HG03196 (cell line): ENCODE results near the gene WDR82.

Experiments used
- ATAC-seq: cut with Tn5 transposase; IDR thresholded peaks from one replicate; pipeline ENCODE4 v1.9.1; 2021; ENCODE audit not compliant: unreplicated experiment

Gene WDR82

DNA sequence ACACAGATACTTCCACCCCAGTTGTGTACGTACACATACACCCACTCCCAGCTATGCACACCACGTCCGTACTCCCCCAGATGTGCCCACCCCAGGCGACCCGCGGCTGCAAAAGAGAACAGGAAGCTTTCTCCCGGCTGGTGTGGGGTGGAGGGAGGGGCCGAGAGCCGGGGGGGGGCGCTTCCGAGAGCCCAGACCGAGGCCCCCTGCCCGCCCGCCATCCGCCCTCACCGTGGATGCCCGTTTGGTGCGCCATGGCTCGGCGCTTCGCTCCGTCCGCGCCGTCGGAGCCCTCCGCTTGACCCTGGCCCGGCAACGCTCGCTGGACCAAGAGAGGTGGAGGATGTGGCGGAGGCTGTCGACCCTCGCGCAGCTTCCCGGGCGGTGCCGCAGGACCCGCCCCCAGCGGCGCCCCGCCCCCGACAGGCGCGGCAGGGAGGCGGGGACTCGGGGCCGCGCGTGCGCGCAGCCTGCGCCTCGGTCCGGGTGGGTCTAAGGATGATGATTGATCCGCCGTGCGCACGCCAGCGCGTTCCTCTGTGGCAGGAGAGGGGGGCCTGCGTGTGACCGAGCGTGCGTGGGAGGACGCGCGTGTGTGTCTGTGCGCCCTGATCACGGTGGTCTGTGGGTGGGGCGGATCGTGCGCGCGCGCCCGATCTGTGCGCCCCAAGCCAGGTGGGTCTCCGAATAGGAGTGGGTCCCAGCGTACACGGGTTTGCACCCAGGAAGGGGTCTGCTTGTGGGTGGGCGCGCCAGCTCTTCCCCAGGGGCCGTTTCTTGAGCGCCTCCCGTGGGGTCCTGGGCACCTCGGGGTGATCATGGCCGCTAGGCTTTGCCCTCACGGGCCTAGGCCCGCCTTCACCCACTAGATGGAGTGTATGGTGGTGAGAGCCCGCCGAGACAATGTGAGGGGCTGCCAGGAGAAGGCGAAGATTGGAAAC lies 39.4 kb downstream of the WDR82 start, which contains the start of gene TWF2:
TSS of gene TWF2 (minus strand) at position 398 of the 941 bp plus-strand sequence. CDS start at position 256, 142 bp downstream.
- ATAC-seq, result peak; percentile 65

- no peak for ATAC-seq
Observed at GRCh38 chr3:52238193-52238760, 40.2 kb downstream of the WDR82 start.

GRCh38 chr3:52237657-52238172 lies 40.7 kb downstream of the WDR82 start:
- no peak for ATAC-seq

- no peak for ATAC-seq
Observed at GRCh38 chr3:52237006-52237656, 41.3 kb downstream of the WDR82 start.

GRCh38 chr3:52236424-52236886 lies 42.0 kb downstream of the WDR82 start:
- no peak for ATAC-seq

GRCh38 chr3:52234516-52235447 lies 43.7 kb downstream of the WDR82 start:
- ATAC-seq, result no peak

- no peak for ATAC-seq
Observed at GRCh38 chr3:52233968-52234367, 44.5 kb downstream of the WDR82 start.

DNA sequence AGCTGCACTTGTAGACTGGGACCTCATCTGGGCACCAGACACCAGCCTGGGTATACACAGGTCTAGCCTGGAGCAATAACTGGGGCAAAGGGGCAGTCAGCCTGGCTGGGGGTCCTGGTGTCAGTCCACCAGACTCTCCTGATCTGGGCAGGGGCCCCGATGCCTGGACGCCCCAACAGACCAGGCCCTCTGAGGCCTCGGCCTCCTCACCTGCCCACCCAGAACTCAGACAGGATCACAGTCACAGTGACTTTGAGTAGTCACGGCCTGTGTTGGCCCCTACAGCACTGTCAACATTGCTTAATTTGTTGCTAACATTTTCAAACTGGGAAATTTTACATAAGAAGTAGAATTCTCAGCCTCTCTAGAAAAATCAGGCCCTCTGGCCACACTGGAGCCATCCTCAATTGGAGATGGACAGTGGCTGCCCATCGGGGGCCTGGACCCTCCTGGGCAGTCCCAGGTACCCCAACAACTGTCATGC lies 45.3 kb downstream of the WDR82 start:
- no peak for ATAC-seq

DNA sequence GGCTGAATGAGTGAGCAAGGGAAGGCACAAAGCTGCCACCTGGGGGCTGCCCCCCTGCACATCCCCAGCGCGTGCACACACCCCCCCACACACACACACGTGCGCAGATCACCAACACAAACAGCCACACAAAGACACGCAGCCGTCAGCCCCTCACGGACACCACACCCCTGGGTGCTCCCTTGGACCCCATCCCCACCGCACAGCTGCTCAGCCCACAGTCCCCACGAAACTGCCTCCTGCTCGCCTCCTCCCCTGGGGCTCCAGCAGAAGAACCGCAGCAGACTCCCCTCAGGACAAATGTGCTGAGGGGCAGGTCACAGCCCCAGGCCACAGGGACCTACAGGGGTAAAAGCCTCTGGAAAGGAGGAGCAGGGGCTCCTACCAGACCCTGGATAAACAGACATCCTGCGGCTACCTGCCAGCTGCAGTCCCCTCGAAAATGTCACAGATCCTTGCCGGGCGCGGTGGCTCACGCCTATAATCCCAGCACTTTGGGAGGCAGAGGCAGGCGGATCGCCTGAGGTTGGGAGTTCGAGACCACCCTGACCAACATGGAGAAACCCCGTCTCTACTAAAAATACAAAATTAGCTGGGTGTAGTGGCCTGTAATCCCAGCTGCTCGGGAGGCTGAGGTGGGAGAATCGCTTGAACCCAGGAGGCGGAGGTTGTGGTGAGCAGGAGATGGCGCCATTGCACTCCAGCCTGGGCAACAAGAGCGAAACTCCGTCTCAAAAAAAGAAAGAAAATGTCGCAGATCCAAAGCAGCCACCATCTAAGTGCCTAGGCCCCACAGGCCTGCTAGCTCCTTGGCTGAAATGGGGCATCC lies 46.0 kb downstream of the WDR82 start:
- ATAC-seq, result no peak

GRCh38 chr3:52231502-52232278 lies 46.8 kb downstream of the WDR82 start:
- no peak for ATAC-seq

- ATAC-seq, result no peak
Observed at GRCh38 chr3:52230889-52231499, 47.5 kb downstream of the WDR82 start.

DNA sequence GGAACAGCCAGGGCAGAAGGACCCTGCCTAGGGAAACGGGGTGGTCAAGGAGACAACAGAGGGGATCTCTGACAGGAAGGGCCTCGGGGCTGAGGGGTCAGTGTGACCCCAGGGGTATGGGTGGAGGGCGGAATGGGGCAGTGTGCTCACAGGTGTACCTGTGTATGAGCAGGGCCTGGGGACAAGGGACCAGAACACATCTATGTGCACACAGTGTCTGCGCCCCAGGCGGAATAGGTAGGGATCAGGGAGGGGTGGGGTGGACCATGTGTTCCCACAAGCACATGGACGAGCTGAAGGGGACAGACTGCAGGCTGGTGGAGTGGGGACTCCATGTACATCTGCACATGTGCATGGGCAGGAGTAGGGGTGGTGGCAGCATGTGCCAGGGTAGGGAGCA lies 48.0 kb downstream of the WDR82 start:
- ATAC-seq, result no peak

DNA sequence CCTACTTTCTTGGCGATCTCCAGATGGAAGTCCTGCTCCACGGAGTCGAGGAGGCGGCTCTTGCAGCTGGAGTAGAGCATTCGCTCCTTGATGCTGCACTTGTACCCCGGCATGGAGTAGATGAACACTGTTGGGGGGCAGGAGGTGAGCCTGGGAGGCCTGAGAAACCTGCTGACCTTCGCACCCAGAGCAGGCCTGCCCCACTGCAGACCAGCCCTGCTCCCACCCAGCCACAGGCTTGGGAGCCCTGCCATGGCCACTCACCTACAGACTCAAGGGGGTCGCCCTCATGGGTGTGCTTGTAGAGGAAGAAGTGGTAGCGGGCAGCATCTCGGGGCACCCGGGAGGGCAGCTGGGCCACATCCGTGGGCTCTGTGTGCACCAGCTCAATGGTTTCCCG lies 48.8 kb downstream of the WDR82 start:
- ATAC-seq, result no peak

GRCh38 chr3:52228751-52229291 lies 49.6 kb downstream of the WDR82 start:
- no peak for ATAC-seq

- no peak for ATAC-seq
Observed at GRCh38 chr3:52228266-52228665, 50.2 kb downstream of the WDR82 start.

DNA sequence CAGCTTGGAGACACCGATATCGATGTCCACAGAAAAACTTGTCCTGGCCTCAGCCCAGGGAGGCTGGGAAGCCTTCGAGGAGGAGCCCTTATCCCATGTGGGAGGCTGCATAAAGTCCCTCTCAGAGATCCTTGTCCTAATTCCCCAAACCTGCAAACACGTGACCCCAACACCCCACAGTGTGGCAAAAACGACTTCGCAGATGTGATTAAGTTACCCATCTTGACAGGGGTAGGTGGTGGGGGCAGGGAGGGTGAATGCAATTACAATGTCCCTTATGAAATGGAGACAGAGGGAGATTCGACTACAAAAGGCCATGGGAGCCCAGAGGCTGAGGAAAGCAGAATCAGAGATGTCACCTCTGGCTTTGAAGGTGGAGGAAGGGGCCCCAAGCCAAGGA lies 50.7 kb downstream of the WDR82 start:
- ATAC-seq, result no peak

DNA sequence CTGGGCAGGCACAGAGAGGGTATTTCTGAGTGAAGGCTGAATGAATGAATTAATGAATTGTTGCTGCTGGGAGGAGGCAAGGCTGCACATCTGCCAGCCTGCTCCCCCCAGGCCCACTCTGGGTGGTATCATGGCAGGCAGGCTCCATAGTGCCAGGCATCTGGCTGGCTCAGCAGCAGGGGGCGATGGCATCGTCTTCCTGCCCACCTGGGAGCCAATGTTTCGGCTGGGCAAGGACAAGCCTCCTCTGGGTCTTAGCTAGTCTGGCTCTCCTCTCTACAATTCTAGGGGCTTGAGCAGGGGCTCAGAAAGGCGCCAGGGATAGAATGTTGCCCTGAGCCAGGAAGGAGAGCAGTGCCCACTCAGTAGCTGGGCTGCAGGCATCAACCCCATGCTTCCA lies 51.3 kb downstream of the WDR82 start:
- no peak for ATAC-seq
